GM13977 (cell line): ENCODE results near the gene ATAD1.

Experiments
- DNase-seq: peaks from one replicate; pipeline ENCODE4 v3.0.0; 2012; ENCODE audit warnings: low spot score
- in situ Hi-C: fragments of 300-500 bp; cut with MboI; formaldehyde crosslinking; loops from one replicate; pipeline ENCODE4 v1.12.0; 2022; ENCODE audit warnings: low sequenced_read_pairs, low pct_unique_long_range_greater_than_20kb, mixed read lengths, inconsistent platforms; ENCODE audit not compliant: unreplicated experiment
- TF ChIP-seq, protein P1 (sequence below): IDR thresholded peaks from 2 replicates; pipeline ENCODE4 v1.5.1; 2012; ENCODE audit warnings: mild to moderate bottlenecking, control low read depth; ENCODE audit not compliant: insufficient read depth; ENCODE audit errors: extremely low read depth, missing control alignments

ATAD1 gene

DNA sequence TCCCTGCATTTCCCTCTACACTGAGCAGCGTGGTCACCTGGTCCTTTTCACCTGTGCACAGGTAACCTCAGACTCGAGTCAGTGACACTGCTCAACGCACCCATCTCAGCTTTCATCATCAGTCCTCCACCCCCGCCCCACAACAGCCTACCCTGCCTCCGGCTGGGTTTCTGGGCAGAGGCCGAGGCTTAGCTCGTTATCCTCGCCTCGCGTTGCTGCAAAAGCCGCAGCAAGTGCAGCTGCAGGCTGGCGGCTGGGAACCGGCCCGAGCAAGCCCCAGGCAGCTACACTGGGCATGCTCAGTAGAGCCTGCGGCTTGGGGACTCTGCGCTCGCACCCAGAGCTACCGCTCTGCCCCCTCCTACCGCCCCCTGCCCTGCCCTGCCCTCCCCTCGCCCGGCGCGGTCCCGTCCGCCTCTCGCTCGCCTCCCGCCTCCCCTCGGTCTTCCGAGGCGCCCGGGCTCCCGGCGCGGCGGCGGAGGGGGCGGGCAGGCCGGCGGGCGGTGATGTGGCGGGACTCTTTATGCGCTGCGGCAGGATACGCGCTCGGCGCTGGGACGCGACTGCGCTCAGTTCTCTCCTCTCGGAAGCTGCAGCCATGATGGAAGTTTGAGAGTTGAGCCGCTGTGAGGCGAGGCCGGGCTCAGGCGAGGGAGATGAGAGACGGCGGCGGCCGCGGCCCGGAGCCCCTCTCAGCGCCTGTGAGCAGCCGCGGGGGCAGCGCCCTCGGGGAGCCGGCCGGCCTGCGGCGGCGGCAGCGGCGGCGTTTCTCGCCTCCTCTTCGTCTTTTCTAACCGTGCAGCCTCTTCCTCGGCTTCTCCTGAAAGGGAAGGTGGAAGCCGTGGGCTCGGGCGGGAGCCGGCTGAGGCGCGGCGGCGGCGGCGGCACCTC lies 45.3 kb upstream of the ATAD1 start, which contains the start of the genes KLLN and PTEN:
KLLN (minus strand) TSS at position 481 of the 891 bp plus-strand sequence. CDS start 1,046 bp downstream, outside the sequence.
PTEN (plus strand) TSS at position 573 of the 891 bp plus-strand sequence. CDS start 845 bp downstream, outside the sequence.
- in situ Hi-C loops = loop anchor here (5.0 to 10.0 kb wide), 3 partner anchors 242 to 689 kb away; no protein-coding TSS in a partner anchor
- TF ChIP-seq, protein P1, sequence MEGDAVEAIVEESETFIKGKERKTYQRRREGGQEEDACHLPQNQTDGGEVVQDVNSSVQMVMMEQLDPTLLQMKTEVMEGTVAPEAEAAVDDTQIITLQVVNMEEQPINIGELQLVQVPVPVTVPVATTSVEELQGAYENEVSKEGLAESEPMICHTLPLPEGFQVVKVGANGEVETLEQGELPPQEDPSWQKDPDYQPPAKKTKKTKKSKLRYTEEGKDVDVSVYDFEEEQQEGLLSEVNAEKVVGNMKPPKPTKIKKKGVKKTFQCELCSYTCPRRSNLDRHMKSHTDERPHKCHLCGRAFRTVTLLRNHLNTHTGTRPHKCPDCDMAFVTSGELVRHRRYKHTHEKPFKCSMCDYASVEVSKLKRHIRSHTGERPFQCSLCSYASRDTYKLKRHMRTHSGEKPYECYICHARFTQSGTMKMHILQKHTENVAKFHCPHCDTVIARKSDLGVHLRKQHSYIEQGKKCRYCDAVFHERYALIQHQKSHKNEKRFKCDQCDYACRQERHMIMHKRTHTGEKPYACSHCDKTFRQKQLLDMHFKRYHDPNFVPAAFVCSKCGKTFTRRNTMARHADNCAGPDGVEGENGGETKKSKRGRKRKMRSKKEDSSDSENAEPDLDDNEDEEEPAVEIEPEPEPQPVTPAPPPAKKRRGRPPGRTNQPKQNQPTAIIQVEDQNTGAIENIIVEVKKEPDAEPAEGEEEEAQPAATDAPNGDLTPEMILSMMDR = no peak
- DNase-seq = peak; percentile 90

DNA sequence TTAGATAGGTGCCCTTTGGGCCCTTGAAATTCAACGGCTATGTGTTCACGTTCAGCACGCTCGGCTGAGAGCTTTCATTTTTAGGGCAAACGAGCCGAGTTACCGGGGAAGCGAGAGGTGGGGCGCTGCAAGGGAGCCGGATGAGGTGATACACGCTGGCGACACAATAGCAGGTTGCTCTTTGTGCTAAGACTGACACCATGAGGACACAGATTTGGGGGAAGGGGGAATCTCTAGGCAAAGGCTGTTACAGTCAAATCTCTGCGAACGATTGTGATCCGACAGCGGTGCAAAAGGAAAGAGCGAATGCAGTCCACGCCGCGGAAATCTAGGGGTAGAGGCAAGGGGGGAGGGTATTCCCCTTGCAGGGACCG lies 44.6 kb upstream of the ATAD1 start:
- in situ Hi-C loops = loop anchor here (5.0 to 10.0 kb wide), 3 partner anchors 242 to 690 kb away; no protein-coding TSS in a partner anchor
- TF ChIP-seq, protein P1 = no peak
- peak; percentile 66 for DNase-seq

DNA sequence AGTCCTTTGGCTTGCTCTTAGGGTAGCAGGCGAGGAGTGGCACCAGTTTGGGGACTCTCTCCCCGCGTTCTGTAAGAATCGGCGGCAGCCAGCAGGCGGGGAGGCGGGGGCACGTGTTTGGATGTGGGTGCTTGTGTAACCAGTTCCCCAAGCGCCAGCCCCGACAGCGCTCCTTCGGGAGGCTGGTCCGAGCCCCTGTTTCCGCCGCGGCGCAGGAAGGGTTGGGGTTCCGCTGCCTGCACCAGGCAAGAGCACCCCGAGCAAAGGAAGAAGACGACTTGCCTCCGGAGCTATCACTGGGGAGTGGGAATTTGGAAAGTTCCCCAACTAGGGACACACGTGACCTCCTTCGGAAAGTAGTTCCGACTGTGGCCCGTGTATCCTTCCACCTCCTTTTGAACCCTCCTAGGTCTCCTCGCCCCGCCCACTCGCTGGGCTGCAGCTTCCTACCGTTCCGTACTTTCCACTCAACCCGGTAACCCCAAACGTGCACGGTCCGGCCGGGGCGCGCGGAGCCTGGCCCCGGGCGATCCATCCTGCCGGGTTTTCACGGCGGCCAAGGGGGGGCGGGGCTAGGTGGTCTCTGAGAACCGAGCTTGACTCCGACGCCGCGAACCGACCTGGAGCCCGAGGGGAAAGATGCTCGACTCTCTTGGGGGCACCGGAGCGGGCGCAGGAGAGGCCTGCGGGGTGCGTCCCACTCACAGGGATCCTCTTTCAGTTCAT lies 44.1 kb upstream of the ATAD1 start:
- in situ Hi-C loops = loop anchor here (5.0 to 10.0 kb wide), 3 partner anchors 243 to 690 kb away; no protein-coding TSS in a partner anchor
- DNase-seq = peak; percentile 91
- TF ChIP-seq, protein P1 = no peak

DNA sequence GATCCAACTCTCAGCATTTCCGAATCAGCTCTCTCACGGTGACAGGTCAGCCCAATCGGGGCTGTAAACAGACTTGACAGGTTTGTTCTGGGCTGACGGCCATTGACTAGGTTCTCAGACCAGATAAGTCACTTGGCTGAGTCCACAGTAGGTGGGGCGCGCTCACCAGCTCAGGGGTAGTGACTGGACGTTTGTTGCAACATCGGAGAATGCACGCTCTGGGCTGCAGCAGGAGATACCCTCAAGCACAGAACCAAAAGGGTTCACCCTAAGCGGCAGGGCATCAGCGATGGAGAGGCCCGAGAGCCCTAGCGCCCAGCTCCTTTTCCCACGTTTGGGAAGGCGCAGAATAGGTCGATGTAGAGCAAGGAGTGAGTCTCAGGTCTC lies 43.5 kb upstream of the ATAD1 start:
- in situ Hi-C loops = loop anchor here (5.0 to 10.0 kb wide), 3 partner anchors 243 to 691 kb away; no protein-coding TSS in a partner anchor
- peak; percentile 59 for DNase-seq
- TF ChIP-seq, protein P1 = peak; percentile 47

DNA sequence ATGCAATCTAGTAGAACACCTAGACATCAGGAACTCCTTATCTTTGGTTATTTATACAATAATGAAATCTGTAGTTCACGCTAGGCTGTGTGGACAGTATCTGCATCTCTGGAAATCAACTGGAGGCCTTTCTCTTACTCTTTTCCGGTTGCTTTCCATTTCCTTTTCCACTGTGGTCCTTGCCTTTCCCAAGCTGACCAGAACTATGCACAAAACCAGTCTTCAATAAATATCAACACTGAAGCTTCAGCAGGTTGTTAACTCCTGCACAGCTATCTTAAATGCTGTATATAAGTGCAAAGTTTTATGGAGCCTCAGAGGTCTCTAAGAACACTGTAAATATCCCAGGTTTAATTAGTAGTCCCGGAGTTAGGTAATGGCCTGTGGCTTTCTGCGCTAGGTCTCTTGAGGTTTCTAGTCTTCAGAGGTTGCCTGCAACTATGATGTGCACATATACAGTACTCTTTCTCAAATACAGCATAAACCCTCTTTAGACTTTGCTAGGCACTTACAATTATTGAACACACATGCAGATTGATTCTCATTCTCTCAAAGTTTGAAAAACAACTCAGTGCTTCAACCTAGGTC lies 42.9 kb upstream of the ATAD1 start:
- no peak for DNase-seq
- TF ChIP-seq, protein P1 = no peak
- in situ Hi-C loops = loop anchor here (5.0 to 10.0 kb wide), 3 partner anchors 244 to 691 kb away; no protein-coding TSS in a partner anchor
